Smooth muscle cell (in vitro differentiated cells): Measurements from ENCODE around the gene RUNX1. TPM values are rescaled to one million over a fixed set of nuclear protein-coding genes. Genes with fewer than 3 reads are reported as not detected.

ENCODE experiments used
- DNase-seq: peaks from one replicate; lab custom pipeline; 2025; ENCODE audit not compliant: unreplicated experiment; lab: John Stamatoyannopoulos, UW
- H2AFZ ChIP-seq: fragments of 200-600 bp; sonication (generic); 2 replicates; pipeline ENCODE4 v1.6.0; 2016; ENCODE audit warnings: antibody characterized with exemption, low read depth, mild to moderate bottlenecking
- H3F3A ChIP-seq: fragments of 200-600 bp; sonication (generic); 2 replicates; pipeline ENCODE4 v1.6.0; 2017; ENCODE audit warnings: antibody characterized with exemption, low read depth
- H3K27ac ChIP-seq: fragments of 200-600 bp; sonication (generic); 2 replicates; pipeline ENCODE4 v1.5.1; 2016; ENCODE audit warnings: low read depth, mild to moderate bottlenecking
- H3K27me3 ChIP-seq: fragments of 200-600 bp; sonication (generic); 2 replicates; pipeline ENCODE4 v1.6.1; 2016; ENCODE audit warnings: low read depth, mild to moderate bottlenecking
- H3K36me3 ChIP-seq: fragments of 200-600 bp; sonication (generic); 2 replicates; pipeline ENCODE4 v1.5.1; 2016; ENCODE audit warnings: low read depth
- H3K4me1 ChIP-seq: fragments of 200-600 bp; sonication (generic); 2 replicates; pipeline ENCODE4 v1.5.1; 2016; ENCODE audit warnings: low read depth
- H3K4me2 ChIP-seq: fragments of 200-600 bp; sonication (generic); 2 replicates; pipeline ENCODE4 v1.6.0; 2016; ENCODE audit warnings: mild to moderate bottlenecking
- H3K4me3 ChIP-seq: fragments of 200-600 bp; sonication (generic); 2 replicates; pipeline ENCODE4 v1.5.1; 2016; ENCODE audit warnings: mild to moderate bottlenecking
- H3K79me2 ChIP-seq: fragments of 200-600 bp; sonication (generic); 2 replicates; pipeline ENCODE4 v1.6.0; 2016; ENCODE audit warnings: low read depth, mild to moderate bottlenecking
- H3K9ac ChIP-seq: fragments of 200-600 bp; sonication (generic); 2 replicates; pipeline ENCODE4 v1.6.0; 2016; ENCODE audit warnings: low read depth
- H3K9me3 ChIP-seq: fragments of 200-600 bp; sonication (generic); replicated peaks from 2 replicates; pipeline ENCODE4 v1.5.1; 2016; ENCODE audit warnings: low read depth
- H4K20me1 ChIP-seq: fragments of 200-600 bp; sonication (generic); 2 replicates; pipeline ENCODE4 v1.6.0; 2016; ENCODE audit warnings: low read depth
- whole genome bisulfite sequencing: methylation state at CpG from one replicate; pipeline ENCODE4 v1.1.7; 2016; ENCODE audit warnings: low lambda C conversion rate; 5-methylcytosine and 5-hydroxymethylcytosine counted together
- polyA plus RNA-seq: library from polyadenylated mRNA; unstranded; fragments of >200 nt; fragmentation: Nextera tagmentation; extraction: Ambion mirVana; gene quantifications from 2 replicates; pipeline ENCODE4 v1.2.1, GENCODE V29; 2016
- total RNA-seq: library from RNA; depleted of rRNA; stranded (reverse); fragments of >200 nt; gene quantifications from 2 replicates; pipeline ENCODE4 v1.2.3, GENCODE V29; 2014
- TF ChIP-seq, protein P1 (sequence below): fragments of 200-600 bp; sonication (generic); IDR thresholded peaks from 2 replicates; pipeline ENCODE4 v1.5.1; 2017; ENCODE audit warnings: borderline replicate concordance, mild to moderate bottlenecking, antibody characterized with exemption; ENCODE audit not compliant: insufficient read depth, poor library complexity, severe bottlenecking

RUNX1 gene
- total and polyA plus RNA-seq, 2 experiments from 2014 or later: 33.4 to 97.6 TPM

DNA sequence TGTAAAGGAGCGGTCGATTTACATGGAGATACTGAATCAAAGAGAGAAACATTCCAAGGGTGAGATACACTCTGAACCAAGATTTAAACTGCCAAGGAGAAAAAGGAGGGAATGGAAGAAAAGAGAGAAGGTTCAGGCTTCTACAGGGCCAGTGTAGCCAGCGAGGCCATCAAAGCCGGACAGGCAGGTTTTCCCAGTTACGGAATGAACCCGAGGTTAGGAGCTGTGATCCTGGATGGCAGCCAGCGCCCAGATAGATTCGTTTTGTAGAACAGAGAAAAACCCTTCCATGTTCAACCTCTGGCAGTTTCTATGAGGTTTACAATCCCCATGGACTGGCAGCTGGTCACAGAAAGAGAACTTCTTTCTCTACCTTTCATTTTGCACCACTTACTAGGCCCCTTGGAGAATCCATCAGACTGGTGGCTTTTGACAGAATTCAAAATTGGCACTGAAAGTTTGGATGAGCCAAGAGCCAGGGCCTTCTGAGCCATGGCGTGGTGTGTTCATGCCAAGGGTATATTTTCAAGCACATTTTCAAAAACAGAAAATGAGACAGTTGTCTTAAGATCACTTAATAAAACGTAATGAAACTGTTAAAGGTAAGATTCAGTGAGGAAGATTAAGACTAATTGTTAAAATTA lies 171.5 kb downstream of the RUNX1 start:
- H3K4me1 ChIP-seq: peaks cover 10% of the 10 kb centered on the region
- no peaks in the 10 kb centered on the region for H3K27me3 ChIP-seq
- peaks cover 100% of the 10 kb centered on the region for H4K20me1 ChIP-seq
- no peak overlapping the region for H3K9ac ChIP-seq
- peak overlapping the region; percentile 3 for H3K4me2 ChIP-seq
- TF ChIP-seq, protein P1, sequence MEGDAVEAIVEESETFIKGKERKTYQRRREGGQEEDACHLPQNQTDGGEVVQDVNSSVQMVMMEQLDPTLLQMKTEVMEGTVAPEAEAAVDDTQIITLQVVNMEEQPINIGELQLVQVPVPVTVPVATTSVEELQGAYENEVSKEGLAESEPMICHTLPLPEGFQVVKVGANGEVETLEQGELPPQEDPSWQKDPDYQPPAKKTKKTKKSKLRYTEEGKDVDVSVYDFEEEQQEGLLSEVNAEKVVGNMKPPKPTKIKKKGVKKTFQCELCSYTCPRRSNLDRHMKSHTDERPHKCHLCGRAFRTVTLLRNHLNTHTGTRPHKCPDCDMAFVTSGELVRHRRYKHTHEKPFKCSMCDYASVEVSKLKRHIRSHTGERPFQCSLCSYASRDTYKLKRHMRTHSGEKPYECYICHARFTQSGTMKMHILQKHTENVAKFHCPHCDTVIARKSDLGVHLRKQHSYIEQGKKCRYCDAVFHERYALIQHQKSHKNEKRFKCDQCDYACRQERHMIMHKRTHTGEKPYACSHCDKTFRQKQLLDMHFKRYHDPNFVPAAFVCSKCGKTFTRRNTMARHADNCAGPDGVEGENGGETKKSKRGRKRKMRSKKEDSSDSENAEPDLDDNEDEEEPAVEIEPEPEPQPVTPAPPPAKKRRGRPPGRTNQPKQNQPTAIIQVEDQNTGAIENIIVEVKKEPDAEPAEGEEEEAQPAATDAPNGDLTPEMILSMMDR: no peak
- H3K4me3 ChIP-seq: no peak overlapping the region
- no peak for DNase-seq
- no peaks in the 10 kb centered on the region for H3K9me3 ChIP-seq
- H3F3A ChIP-seq: peaks cover 53% of the 10 kb centered on the region
- WGBS: 81% methylated on average over 10 of the region's 10 CpGs
- H3K27ac ChIP-seq: peak overlapping the region; percentile 66
- peaks cover 100% of the 10 kb centered on the region for H3K79me2 ChIP-seq
- no peak overlapping the region for H2AFZ ChIP-seq
- H3K36me3 ChIP-seq: peaks cover 35% of the 10 kb centered on the region

DNA sequence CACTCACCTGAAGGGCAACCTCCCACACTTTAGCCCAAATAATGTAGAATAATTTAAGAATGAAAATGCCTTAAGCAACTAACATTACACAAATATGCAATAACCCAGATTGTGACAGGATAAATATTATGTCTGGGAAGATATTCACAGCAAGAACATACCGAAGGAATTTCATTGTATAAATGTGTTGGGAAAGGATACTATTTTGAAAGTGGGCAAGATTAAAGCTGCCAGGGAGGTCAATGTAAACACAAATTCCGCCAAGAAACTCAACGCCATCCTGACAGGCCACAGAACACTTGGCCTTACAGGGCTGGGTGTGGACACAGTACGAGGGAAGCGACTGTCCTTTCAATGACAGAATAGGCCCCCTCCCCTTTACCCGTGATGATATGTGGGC lies 173.3 kb downstream of the RUNX1 start:
- Histone ChIP-seq H3K4me1 (peaks cover 8% of the 10 kb centered on the region), H3K4me3 (no peak overlapping the region), H3K79me2 (peaks cover 100% of the 10 kb centered on the region), H3K4me2 (no peak overlapping the region), H3F3A (peaks cover 42% of the 10 kb centered on the region), H3K9me3 (no peaks in the 10 kb centered on the region), H3K9ac (no peak overlapping the region), H3K27me3 (no peaks in the 10 kb centered on the region), H2AFZ (no peak overlapping the region), H4K20me1 (peaks cover 100% of the 10 kb centered on the region), H3K36me3 (peaks cover 35% of the 10 kb centered on the region), H3K27ac (peak overlapping the region; percentile 58)
- WGBS: 78% methylated on average over 6 of the region's 6 CpGs
- TF ChIP-seq, protein P1: no peak
- no peak for DNase-seq

DNA sequence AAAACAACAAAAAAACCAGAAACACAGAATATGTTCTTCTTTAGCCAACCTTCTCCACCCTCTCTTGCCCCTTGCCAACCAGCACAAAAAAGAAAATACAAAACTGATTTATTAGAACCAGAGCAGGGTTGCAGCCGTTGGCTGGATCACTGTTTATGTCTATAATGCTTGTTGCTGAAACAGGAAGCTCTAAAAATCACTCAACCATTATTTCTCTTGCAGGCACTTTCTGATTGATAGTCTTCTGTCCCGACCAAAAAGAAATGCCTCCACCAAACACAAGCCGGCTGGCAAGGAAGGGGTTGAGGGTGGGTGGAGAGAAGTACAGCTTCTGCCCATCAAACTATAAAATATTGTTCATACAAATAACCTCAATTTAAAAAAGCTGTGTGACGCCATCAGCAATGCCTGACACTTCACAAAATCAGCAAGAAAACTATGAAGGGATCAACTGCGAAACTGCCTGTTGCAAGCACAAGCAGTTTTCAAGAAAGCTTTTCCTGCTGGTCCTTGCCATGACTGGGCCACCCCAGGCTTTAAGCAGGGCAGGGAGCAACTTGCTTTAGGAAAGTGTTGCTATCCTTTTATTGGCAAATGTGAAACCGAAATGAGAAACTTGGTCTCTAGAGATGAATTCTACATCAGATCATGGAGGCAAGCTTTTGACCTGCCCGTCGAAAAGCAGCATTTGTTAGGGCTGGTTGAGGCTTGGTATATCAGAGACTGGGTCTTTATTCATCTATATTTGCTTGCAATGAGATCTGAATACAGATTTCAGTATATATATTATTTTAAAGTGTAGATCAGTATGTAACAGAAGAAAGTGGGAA lies 174.2 kb downstream of the RUNX1 start:
- H3K79me2 ChIP-seq: peaks cover 99% of the 10 kb centered on the region
- no peaks in the 10 kb centered on the region for H3K9me3 ChIP-seq
- WGBS: 85% methylated on average over 8 of the region's 8 CpGs
- TF ChIP-seq, protein P1: no peak
- peaks cover 30% of the 10 kb centered on the region for H3K36me3 ChIP-seq
- H2AFZ ChIP-seq: no peak overlapping the region
- H3F3A ChIP-seq: peaks cover 41% of the 10 kb centered on the region
- no peaks in the 10 kb centered on the region for H3K27me3 ChIP-seq
- no peak overlapping the region for H3K9ac ChIP-seq
- peaks cover 100% of the 10 kb centered on the region for H4K20me1 ChIP-seq
- no peaks in the 10 kb centered on the region for H3K4me1 ChIP-seq
- no peak overlapping the region for H3K4me3 ChIP-seq
- H3K27ac ChIP-seq: peak overlapping the region; percentile 58
- DNase-seq: no peak
- no peak overlapping the region for H3K4me2 ChIP-seq
